ENCODE measurements around the gene RAB29. TPM values are rescaled to one million over a fixed set of nuclear protein-coding genes. Genes with fewer than 3 reads are reported as not detected.

RAB29 gene
- total and polyA plus RNA-seq, 9 of the 15 experiments (the other 6 are each of a cell fraction or from before 2014, with no cell fraction given): 6.3 to 17.6 (median 8.0) TPM

- no peak; the same call in 1 of the 2 replicates for TF ChIP-seq TOE1 (IDR thresholded peaks at IDR 0.05; ENCODE audit: borderline replicate concordance)
- TF ChIP-seq TOE1 (CRISPR knock-in tag; IDR thresholded peaks at IDR 0.05; ENCODE audit: borderline replicate concordance, low read depth): no peak
- no peak for TF ChIP-seq ZNF507 (tag; conservative IDR thresholded peaks at IDR 0.05)
- TF ChIP-seq BHLHE40 (IDR thresholded peaks at IDR 0.05; ENCODE audit: low read length): peak; percentile 88
- peak; percentile 10; the same call in 1 of the 2 replicates for TF ChIP-seq DPF2 (IDR thresholded peaks at IDR 0.05)
- no peak for TF ChIP-seq MTA2 (IDR thresholded peaks at IDR 0.05; ENCODE audit: low read depth)
- no peak for TF ChIP-seq CBFA2T2 (conservative IDR thresholded peaks at IDR 0.05)
- TF ChIP-seq ATF6 (CRISPR knock-in tag; IDR thresholded peaks at IDR 0.05): no peak
- TF ChIP-seq POU5F1 (IDR thresholded peaks at IDR 0.05; ENCODE audit: borderline replicate concordance, low read depth, low read length, partially characterized antibody): no peak
- no peak for TF ChIP-seq FOXO4 (CRISPR knock-in tag; IDR thresholded peaks at IDR 0.05)
- no peak for TF ChIP-seq SRSF3 (IDR thresholded peaks at IDR 0.05; ENCODE audit: insufficient read depth, low read length)
- TF ChIP-seq EZH2 (IDR thresholded peaks at IDR 0.05; ENCODE audit: borderline replicate concordance, low read depth, low read length): no peak
- TF ChIP-seq KLF10 (CRISPR knock-in tag; IDR thresholded peaks at IDR 0.05): no peak
- peak; percentile 6 for TF ChIP-seq MAX (CRISPR knock-in tag; IDR thresholded peaks at IDR 0.05)
- no peak for TF ChIP-seq NFRKB (IDR thresholded peaks at IDR 0.05; ENCODE audit: low read depth)
- TF ChIP-seq SMC3 (conservative IDR thresholded peaks at IDR 0.05; ENCODE audit: insufficient read depth, low read depth, low read length): no peak
- no peak for TF ChIP-seq USF1 (CRISPR knock-in tag; IDR thresholded peaks at IDR 0.05)
- no peak for TF ChIP-seq ZNF124 (CRISPR knock-in tag; IDR thresholded peaks at IDR 0.05)
- no peak for TF ChIP-seq PRMT5 (CRISPR knock-in tag; IDR thresholded peaks at IDR 0.05)
- peak; percentile 80 for TF ChIP-seq RBFOX2 (IDR thresholded peaks at IDR 0.05; ENCODE audit: low read depth, low read length)
- no peak for TF ChIP-seq DMBX1 (CRISPR knock-in tag; IDR thresholded peaks at IDR 0.05; ENCODE audit: borderline replicate concordance)
- no peak for TF ChIP-seq CBFA2T3 (IDR thresholded peaks at IDR 0.05)
- no peak for TF ChIP-seq ZNF77 (CRISPR knock-in tag; IDR thresholded peaks at IDR 0.05)
- no peak for TF ChIP-seq POLR2B (IDR thresholded peaks at IDR 0.05; ENCODE audit: low read depth, partially characterized antibody)
- TF ChIP-seq ZNF143 (CRISPR knock-in tag; IDR thresholded peaks at IDR 0.05): no peak
These were observed 37.8 kb upstream of the RAB29 start, which contains the start of gene SLC41A1 (continued) for GRCh38 chr1:205812878-205813754.

All from K562 (cell line).